Trophoblast cell (in vitro differentiated cells and primary cell): ENCODE data around the gene APOL2.

Experiments
- DNase-seq, 2 donors: peaks; one replicate each; pipeline ENCODE4 v3.0.0-alpha.2; 2016
- H2AFZ ChIP-seq: 2 replicates; pipeline ENCODE4 v1.6.1; 2013; ENCODE audit warnings: low read length, moderate library complexity, mild to moderate bottlenecking; ENCODE audit not compliant: insufficient read depth, poor library complexity
- H2AK5ac ChIP-seq: 2 replicates; pipeline ENCODE4 v1.6.1; 2013; ENCODE audit warnings: mild to moderate bottlenecking, low read length
- H2BK120ac ChIP-seq: 2 replicates; pipeline ENCODE4 v1.6.1; 2013; ENCODE audit warnings: low read length, mild to moderate bottlenecking, moderate library complexity; ENCODE audit not compliant: insufficient read depth, poor library complexity
- H2BK12ac ChIP-seq: 2 replicates; pipeline ENCODE4 v1.6.1; 2013; ENCODE audit warnings: mild to moderate bottlenecking, low read length, moderate library complexity
- H2BK5ac ChIP-seq: 2 replicates; pipeline ENCODE4 v1.6.1; 2013; ENCODE audit warnings: low read length, low read depth, moderate library complexity, mild to moderate bottlenecking; ENCODE audit not compliant: poor library complexity
- H3K14ac ChIP-seq: 2 replicates; pipeline ENCODE4 v1.6.1; 2013; ENCODE audit warnings: mild to moderate bottlenecking, low read length
- H3K18ac ChIP-seq: 2 replicates; pipeline ENCODE4 v1.6.1; 2013; ENCODE audit warnings: mild to moderate bottlenecking, low read length
- H3K23ac ChIP-seq: 2 replicates; pipeline ENCODE4 v1.6.1; 2013; ENCODE audit warnings: low read length
- H3K27ac ChIP-seq: 2 replicates; pipeline ENCODE4 v1.5.1; 2013; ENCODE audit warnings: low read depth, mild to moderate bottlenecking, inconsistent platforms, low read length, moderate library complexity
- H3K27me3 ChIP-seq: 2 replicates; pipeline ENCODE4 v1.6.1; 2013; ENCODE audit warnings: inconsistent platforms, mild to moderate bottlenecking, low read length, moderate library complexity; ENCODE audit not compliant: insufficient read depth
- H3K36me3 ChIP-seq, 2 experiments: 1 replicate in 1 of 2; 2 replicates in 1 of 2; pipeline ENCODE4 v1.6.1; 2013; ENCODE audit warnings: low read length in 2 of 2, mild to moderate bottlenecking in 2 of 2, moderate library complexity in 1 of 2; ENCODE audit not compliant: insufficient read depth in 2 of 2, control insufficient read depth in 1 of 2
- H3K4ac ChIP-seq: 2 replicates; pipeline ENCODE4 v1.6.1; 2013; ENCODE audit warnings: low read depth, mild to moderate bottlenecking, low read length, moderate library complexity
- H3K4me1 ChIP-seq, 2 experiments: 1 replicate in 1 of 2; 2 replicates in 1 of 2; pipeline ENCODE4 v1.6.1; 2013; ENCODE audit warnings: low read length in 2 of 2, mild to moderate bottlenecking in 2 of 2, moderate library complexity in 1 of 2; ENCODE audit not compliant: insufficient read depth in 2 of 2, control insufficient read depth in 1 of 2
- H3K4me2 ChIP-seq: 2 replicates; pipeline ENCODE4 v1.6.1; 2013; ENCODE audit warnings: inconsistent platforms, mild to moderate bottlenecking, low read length, moderate library complexity
- H3K4me3 ChIP-seq: 2 replicates; pipeline ENCODE4 v1.5.1; 2013; ENCODE audit warnings: mild to moderate bottlenecking, low read depth, low read length, inconsistent platforms
- H3K79me1 ChIP-seq: one replicate; pipeline ENCODE4 v1.6.1; 2013; ENCODE audit warnings: low read length
- H3K79me2 ChIP-seq: 2 replicates; pipeline ENCODE4 v1.6.1; 2013; ENCODE audit warnings: low read length, mild to moderate bottlenecking; ENCODE audit not compliant: control insufficient read depth, insufficient read depth, poor library complexity
- H3K9ac ChIP-seq: 2 replicates; pipeline ENCODE4 v1.6.1; 2013; ENCODE audit warnings: mild to moderate bottlenecking, low read length
- H3K9me3 ChIP-seq: 2 replicates; pipeline ENCODE4 v1.6.1; 2013; ENCODE audit warnings: low read depth, mild to moderate bottlenecking, control low read depth, inconsistent platforms, low read length; ENCODE audit not compliant: insufficient read depth
- H4K12ac ChIP-seq: 2 replicates; pipeline ENCODE4 v1.6.1; 2013; ENCODE audit warnings: low read depth, mild to moderate bottlenecking, low read length, moderate library complexity
- H4K8ac ChIP-seq: 2 replicates; pipeline ENCODE4 v1.6.1; 2013; ENCODE audit warnings: low read depth, mild to moderate bottlenecking, low read length, moderate library complexity
- H4K91ac ChIP-seq: one replicate; pipeline ENCODE4 v1.6.1; 2013; ENCODE audit warnings: low read depth, mild to moderate bottlenecking, low read length, moderate library complexity
- WGBS: extraction: QIAGEN DNeasy Blood & Tissue Kit; methylation state at CpG from one replicate; pipeline ENCODE4 v1.1.7; 2013; ENCODE audit warnings: missing lambda C conversion rate; ENCODE audit not compliant: insufficient read length, insufficient coverage; ENCODE audit errors: extremely low coverage; 5-methylcytosine and 5-hydroxymethylcytosine counted together

APOL2 gene

GRCh38 chr22:36282328-36282831 lies 43.1 kb upstream of the APOL2 start:
- Histone ChIP-seq H3K4me1 (no peaks in the 10 kb centered on the region), H3K23ac (no peak overlapping the region), H2AFZ (no peak overlapping the region), H3K79me1 (no peaks in the 10 kb centered on the region), H2BK120ac (no peak overlapping the region), H2BK12ac (no peak overlapping the region), H3K4me2 (no peak overlapping the region), H3K27me3 (no peaks in the 10 kb centered on the region), H4K12ac (peak overlapping the region; percentile 60), H2AK5ac (no peak overlapping the region), H3K9me3 (peaks cover 1% of the 10 kb centered on the region), H4K91ac (no peak overlapping the region), H3K18ac (no peak overlapping the region), H3K79me2 (no peaks in the 10 kb centered on the region), H3K4ac (no peak overlapping the region), H3K36me3 (peaks cover 55 to 65% of the 10 kb centered on the region in 2 experiments), H3K9ac (no peak overlapping the region), H4K8ac (no peak overlapping the region), H3K14ac (no peak overlapping the region), H2BK5ac (no peak overlapping the region), H3K27ac (no peak overlapping the region), H3K4me3 (no peak overlapping the region)
- no peak for DNase-seq
- no CpG with 5 or more reads among the region's 24 CpGs for WGBS

GRCh38 chr22:36281781-36282327 lies 42.5 kb upstream of the APOL2 start:
- Histone ChIP-seq H3K4me3 (no peak overlapping the region), H3K27ac (no peak overlapping the region), H3K23ac (no peak overlapping the region), H2AK5ac (no peak overlapping the region), H2BK12ac (no peak overlapping the region), H3K4ac (no peak overlapping the region), H3K14ac (no peak overlapping the region), H2AFZ (no peak overlapping the region), H3K9me3 (peaks cover 1% of the 10 kb centered on the region), H3K79me1 (no peaks in the 10 kb centered on the region), H3K79me2 (no peaks in the 10 kb centered on the region), H3K36me3 (peaks cover 53 to 60% of the 10 kb centered on the region in 2 experiments), H3K9ac (no peak overlapping the region), H3K27me3 (no peaks in the 10 kb centered on the region), H3K18ac (no peak overlapping the region), H4K12ac (no peak overlapping the region), H2BK120ac (no peak overlapping the region), H2BK5ac (no peak overlapping the region), H3K4me1 (no peaks in the 10 kb centered on the region), H4K8ac (no peak overlapping the region), H3K4me2 (no peak overlapping the region), H4K91ac (no peak overlapping the region)
- no peak for DNase-seq
- WGBS, result no CpG with 5 or more reads among the region's 14 CpGs

- Histone ChIP-seq H3K18ac (no peak overlapping the region), H2BK5ac (no peak overlapping the region), H3K14ac (no peak overlapping the region), H3K27ac (no peak overlapping the region), H3K23ac (no peak overlapping the region), H3K4me3 (no peak overlapping the region), H3K9ac (no peak overlapping the region), H4K91ac (no peak overlapping the region), H3K36me3 (peaks cover 38 to 46% of the 10 kb centered on the region in 2 experiments), H3K27me3 (no peaks in the 10 kb centered on the region), H3K79me2 (no peaks in the 10 kb centered on the region), H2BK12ac (no peak overlapping the region), H4K12ac (no peak overlapping the region), H3K4ac (no peak overlapping the region), H2AFZ (no peak overlapping the region), H4K8ac (no peak overlapping the region), H3K9me3 (peaks cover 1% of the 10 kb centered on the region), H3K4me1 (no peaks in the 10 kb centered on the region), H3K4me2 (no peak overlapping the region), H3K79me1 (no peaks in the 10 kb centered on the region), H2AK5ac (no peak overlapping the region), H2BK120ac (no peak overlapping the region)
- no CpG with 5 or more reads among the region's 8 CpGs for WGBS
- DNase-seq, result peak; percentile 80
These were observed 41.1 kb upstream of the APOL2 start for GRCh38 chr22:36280379-36280778.

GRCh38 chr22:36279219-36279666 lies 39.9 kb upstream of the APOL2 start:
- H3K27me3 ChIP-seq, result no peaks in the 10 kb centered on the region
- H4K8ac ChIP-seq, result no peak overlapping the region
- no CpG with 5 or more reads among the region's 8 CpGs for WGBS
- H3K4ac ChIP-seq, result no peak overlapping the region
- H2BK120ac ChIP-seq, result no peak overlapping the region
- no peak overlapping the region for H3K14ac ChIP-seq
- no peak overlapping the region for H4K12ac ChIP-seq
- H3K4me2 ChIP-seq, result no peak overlapping the region
- peaks cover 27 to 34% of the 10 kb centered on the region in 2 experiments for H3K36me3 ChIP-seq
- H3K79me2 ChIP-seq, result no peaks in the 10 kb centered on the region
- no peak overlapping the region for H2BK5ac ChIP-seq
- H3K9me3 ChIP-seq, result no peaks in the 10 kb centered on the region
- no peak overlapping the region for H2BK12ac ChIP-seq
- no peaks in the 10 kb centered on the region for H3K4me1 ChIP-seq
- no peak overlapping the region for H3K23ac ChIP-seq
- DNase-seq, result no peak
- H3K18ac ChIP-seq, result no peak overlapping the region
- no peak overlapping the region for H4K91ac ChIP-seq
- H3K4me3 ChIP-seq, result no peak overlapping the region
- no peaks in the 10 kb centered on the region for H3K79me1 ChIP-seq
- no peak overlapping the region for H3K9ac ChIP-seq
- H2AK5ac ChIP-seq, result no peak overlapping the region
- H2AFZ ChIP-seq, result no peak overlapping the region
- no peak overlapping the region for H3K27ac ChIP-seq
